GDM1 (cell line): ENCODE measurements around the gene ZNF543.
"Not testable (repeated sequence)": the region's sequence is repeated elsewhere in the genome, so short reads cannot be mapped to it uniquely, and the experiment has no call there.

ENCODE experiments used
- DNase-seq: peaks from one replicate; lab custom pipeline; 2025; lab: John Stamatoyannopoulos, UW

ZNF543 gene

DNA sequence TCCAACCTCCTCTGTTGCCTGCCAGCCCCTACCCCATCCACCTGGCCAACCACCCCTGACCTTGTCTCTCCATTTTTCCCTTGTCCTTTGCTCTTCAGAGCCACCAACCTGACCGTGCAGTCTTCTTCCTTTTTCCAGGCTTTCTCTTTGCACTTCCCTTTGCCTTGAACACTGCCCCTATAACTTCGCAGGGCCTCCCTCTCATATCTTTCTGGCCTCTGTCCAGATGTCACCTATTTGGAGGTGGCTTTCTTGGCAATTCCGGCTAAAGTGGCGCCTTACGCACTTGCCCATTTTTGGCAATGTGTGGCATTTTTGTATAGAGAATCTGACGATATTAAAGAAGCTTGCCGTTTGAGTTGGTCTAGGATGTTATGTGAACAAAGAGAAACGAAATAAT is 844 bp downstream of the ZNF543 start:
- no peak for DNase-seq

DNA sequence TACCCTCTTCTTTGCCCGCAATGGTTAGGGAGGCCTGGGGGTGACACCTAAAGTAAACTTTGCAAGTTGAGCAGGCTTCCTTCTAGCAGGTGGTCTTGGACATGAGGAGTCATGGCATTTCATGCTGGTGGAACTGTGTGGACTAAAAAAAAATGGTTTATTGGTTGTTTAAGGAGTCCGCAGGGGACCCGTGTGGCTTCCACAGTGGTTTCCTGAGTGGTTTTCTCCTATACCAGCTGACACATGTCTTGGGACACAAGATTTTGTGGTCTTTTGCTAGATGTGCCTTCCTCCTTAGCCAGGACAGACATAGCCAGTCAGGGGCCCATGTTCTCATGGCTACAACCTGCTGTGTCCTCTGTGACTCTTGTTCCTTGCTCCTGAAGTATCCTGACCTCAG is 1.5 kb downstream of the ZNF543 start:
- DNase-seq: peak; percentile 7

DNA sequence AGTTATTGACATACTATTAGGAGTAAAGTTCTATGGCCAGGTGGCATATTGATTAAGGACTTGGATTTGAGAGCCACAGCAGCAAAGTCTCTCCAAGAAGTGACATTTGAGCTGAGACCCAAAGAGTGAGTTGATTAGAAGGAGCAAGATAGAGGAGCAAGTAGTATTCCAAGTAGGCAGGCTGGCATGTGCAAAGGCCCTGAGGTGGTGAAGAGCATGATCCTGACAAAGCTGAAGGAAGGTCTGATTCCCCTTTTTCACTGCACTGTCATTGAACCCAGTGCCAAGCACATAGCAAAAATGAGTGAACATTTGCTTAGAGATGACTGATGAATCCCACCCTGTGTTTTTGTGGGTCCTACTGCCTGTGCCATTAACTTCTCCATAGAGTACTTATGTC is 4.7 kb downstream of the ZNF543 start:
- no peak for DNase-seq

DNA sequence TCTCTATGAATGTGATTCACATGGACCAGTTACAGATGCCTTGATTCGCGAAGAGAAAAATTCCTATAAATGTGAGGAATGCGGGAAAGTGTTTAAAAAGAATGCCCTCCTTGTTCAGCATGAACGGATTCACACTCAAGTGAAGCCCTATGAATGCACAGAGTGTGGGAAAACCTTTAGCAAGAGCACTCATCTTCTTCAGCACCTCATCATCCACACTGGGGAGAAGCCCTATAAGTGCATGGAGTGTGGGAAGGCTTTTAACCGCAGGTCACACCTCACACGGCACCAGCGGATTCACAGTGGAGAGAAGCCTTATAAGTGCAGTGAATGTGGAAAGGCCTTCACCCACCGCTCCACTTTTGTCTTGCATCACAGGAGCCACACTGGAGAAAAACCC is 7.7 kb downstream of the ZNF543 start:
- DNase-seq: no peak

DNA sequence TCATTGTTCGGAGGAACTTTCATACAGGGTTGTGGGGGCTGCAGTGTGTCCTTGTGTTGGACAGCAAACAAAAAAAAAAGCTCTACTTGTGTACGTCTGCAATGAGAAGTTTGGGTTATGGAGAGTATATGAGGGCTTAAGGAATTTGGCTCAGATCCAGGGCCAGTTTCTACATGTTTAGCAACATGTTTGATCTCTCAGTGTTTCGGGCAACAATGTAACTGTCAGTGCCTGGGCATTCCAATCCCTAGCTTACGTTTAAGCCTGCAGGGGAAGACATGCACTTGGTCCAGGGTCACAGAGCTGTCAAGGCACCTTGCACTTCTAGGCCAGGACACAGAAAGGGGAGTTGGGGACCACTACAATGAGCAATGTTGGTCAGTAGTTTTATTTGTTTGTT is 13.9 kb downstream of the ZNF543 start:
- DNase-seq: no peak

DNA sequence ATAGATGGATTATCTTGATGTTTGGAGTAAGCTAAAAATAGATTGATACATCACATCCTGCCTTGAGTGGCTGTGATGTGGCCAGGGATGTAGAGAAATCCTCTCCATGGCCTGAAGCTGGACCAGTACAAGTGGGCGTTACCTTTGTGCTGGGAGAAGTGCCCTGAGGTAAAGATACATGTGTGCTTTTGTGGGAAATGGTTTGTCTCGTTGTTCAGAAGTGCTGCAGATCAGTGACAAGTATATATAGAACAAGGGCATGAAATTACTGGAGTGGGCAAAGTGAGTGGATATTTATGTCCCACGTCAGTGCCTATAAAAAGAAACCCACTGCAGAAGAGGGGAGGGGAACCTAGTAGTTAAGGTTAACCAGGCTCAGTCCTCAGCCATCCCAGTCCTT is 18.6 kb downstream of the ZNF543 start:
- no peak for DNase-seq

DNA sequence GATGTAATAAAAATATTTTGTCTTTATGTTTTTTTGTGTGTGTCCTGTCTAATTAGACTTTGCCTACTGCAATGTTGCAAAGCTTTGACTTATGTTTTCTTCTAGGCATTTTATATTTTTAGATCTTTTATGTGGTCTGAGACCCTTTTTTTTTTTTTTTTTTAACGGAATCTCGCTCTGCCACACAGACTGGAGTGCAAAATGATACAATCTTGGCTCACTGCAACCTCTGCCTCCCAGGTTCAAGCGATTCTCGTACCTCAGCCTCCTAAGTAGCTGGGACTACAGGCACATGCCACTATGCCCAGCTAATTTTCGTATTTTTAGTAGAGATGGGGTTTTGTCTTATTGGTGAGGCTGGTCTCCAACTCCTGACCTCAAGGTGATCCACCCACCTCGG is 22.3 kb downstream of the ZNF543 start:
- DNase-seq: no peak

DNA sequence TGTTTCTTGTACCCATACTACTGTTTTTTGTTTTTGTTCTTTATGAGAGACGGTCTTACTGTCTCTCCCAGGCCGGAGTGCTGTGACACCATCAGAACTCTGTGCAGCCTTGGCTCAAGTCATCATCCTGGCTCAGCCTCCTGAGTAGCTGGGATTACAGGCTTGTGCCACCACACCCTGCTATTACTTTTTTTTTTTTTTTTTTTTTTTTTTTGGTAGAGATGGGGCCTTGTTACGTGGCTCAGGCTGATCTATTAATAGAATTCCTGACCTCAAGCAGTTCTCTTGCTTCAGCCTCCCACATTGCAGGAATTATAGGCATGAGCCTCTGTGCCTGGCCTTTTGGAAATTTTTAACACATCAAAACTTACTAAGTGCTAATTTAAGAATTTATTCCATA is 27.9 kb downstream of the ZNF543 start:
- DNase-seq: no peak

DNA sequence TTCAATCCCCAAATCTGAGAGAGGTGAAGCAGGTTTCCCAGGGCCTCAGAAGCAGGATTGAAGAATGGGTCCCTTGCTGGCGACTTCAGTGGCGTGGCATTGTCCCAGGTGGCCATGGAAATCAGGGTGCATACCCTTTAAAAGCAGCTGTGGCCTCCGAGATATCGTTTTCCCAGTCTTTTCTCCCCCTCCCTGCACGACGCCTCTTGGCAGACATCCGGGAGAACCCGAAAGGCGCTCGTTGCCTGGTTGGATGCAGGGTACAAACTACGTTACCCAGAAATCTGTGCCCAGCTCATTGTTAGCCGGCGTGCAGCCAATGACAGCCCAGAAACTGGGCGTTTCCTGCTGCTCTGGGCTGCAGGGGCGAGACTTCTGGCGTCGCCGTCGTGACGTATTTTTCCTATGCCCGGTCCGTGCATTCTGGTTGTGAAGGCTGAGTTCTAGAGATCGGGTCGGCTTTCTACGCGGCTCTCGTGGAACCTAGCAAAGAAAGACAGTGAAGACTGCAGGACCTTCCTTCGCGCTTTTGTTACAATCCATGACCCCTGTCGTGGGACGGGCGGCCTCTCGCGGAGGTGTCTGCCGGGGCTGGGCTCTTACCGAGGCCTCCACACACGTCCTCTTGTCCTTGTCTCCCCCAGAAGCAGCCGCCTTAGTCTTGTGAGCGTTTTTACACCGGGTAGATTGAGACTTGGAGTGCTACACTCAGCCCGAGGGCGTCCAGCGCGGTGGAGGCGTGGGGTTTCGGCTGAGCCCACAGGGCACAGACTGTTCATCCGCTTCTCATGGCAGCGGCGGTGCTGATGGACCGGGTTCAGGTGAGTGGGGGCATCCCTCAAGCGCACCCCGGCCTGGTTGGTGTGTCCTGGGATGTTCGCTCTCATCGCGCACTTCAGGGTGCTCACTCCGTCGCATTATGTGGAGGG is 30.9 kb downstream of the ZNF543 start, which contains the start of gene ZNF304:
Gene ZNF304 (plus strand): TSS at position 395 of the 929 bp plus-strand sequence. CDS start 394 bp downstream, at position 789.
- DNase-seq: peak; percentile 81

DNA sequence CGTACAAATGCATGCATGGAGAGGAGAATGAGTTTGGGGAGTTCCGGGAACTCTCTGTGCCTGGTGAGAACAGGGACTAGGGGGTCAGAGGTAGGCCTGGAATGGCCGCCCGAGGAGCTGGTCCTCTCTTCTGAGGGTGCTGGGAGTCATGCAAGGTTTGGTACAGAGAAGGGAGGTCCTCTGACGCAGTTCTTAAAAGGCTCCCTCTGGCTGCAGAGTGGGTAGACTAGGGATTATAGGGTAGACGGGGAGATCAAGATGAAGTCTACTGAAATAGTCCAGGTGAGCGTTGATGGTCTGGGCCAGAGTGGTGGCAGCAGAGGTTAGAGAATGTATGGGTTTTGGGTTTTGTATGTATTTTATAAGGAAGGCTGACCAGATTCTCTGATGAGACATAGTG is 31.6 kb downstream of the ZNF543 start:
- no peak for DNase-seq

DNA sequence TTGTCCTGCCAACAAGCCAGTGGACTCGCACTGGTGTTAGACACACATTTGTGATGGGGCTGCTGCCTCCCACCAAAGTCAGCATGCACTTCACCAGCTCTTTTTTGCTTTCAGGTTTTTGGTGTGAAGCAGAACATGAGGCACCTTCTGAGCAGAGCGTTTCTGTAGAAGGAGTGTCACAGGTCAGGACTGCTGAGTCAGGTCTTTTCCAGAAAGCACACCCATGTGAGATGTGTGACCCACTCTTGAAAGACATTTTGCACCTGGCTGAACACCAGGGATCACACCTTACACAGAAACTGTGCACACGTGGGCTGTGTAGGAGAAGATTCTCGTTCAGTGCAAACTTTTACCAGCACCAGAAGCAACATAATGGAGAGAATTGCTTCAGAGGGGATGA is 35.6 kb downstream of the ZNF543 start:
- no peak for DNase-seq

DNA sequence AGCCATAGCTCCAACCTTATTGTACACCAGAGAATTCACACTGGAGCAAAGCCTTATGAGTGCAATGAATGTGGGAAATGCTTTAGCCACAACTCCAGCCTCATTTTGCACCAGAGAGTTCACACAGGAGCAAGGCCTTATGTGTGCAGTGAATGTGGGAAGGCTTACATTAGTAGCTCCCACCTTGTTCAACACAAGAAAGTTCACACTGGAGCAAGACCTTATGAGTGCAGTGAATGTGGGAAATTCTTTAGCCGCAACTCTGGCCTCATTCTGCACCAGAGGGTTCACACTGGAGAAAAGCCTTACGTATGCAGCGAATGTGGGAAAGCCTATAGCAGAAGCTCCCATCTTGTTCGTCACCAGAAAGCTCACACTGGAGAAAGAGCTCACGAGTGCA is 37.1 kb downstream of the ZNF543 start:
- no peak for DNase-seq

DNA sequence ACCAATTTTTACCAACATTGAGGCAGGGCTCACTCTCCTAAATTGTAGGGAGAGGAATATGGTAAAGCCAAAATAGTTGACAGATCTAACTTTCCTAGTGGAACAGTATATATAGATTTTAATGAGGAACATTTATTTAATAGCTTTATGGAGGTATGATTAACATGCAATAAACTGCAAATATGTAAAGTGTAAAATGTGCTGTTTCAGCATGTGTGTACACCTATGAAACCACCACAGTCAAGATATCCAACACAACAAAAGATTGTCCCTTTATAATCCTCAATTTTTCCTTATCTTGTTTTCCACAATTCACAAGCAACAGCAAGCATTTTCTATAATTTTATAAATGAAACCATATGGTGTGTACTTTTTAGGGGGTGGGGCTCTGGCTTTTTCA is 39.0 kb downstream of the ZNF543 start:
- DNase-seq: no peak

DNA sequence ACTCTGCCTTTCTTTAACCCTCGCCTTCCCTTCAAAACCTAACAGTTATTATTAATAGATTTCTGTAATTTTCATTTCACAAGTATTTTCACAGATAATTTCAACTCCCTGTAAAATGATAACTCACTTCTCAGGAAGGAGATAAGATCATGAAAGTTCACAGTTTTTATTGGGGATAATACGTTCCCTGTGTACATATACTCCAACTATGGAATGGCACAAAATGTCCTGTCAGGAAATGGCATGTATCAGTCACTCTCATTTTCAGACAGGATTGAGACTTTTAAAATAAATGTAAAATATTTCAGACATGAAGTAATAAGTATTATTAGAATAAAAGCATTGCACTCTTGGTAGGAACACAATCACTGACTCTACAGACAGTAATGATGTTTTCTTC is 42.1 kb downstream of the ZNF543 start:
- no peak for DNase-seq

DNA sequence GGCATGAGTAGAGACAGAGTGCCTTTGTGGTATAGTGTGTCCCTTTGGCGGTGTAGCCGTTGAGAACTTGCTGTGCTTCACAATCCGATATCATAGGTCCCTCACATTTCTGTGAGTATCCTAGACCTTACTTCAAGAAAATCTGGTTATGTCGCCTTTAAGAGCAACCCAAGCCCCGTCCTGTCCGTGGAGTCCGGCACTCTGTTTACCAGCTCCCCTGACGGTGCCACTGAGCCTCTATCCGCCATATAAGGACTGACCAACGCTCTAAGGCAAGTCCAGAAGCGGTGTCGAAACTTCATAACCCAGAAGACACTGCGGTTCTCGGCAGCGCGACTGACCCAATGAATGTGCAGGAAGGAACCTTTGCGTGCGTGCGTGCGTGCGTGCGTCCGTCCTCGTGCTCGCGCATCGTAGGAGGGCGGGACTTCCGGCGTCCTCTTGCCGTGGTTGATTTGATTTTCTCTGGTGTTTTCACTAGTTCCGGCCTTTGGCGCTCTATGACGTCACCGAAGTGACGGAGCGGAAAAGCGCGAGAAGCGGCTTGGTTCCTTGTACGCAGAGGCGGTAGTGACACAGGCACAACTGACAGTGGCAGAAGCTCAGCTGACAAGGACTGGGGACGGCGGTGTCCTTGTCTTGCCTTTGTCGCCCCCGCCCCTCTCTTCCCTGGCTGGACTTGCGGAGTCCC is 42.9 kb downstream of the ZNF543 start, which contains the start of the genes TRAPPC2B and ZNF547:
Gene TRAPPC2B (plus strand): TSS at position 555 of the 691 bp plus-strand sequence. CDS start 1,283 bp downstream, outside the sequence.
Gene ZNF547 (plus strand): TSS at position 555 of the 691 bp plus-strand sequence. CDS start 5,005 bp downstream, outside the sequence.
- peak; percentile 99 for DNase-seq

DNA sequence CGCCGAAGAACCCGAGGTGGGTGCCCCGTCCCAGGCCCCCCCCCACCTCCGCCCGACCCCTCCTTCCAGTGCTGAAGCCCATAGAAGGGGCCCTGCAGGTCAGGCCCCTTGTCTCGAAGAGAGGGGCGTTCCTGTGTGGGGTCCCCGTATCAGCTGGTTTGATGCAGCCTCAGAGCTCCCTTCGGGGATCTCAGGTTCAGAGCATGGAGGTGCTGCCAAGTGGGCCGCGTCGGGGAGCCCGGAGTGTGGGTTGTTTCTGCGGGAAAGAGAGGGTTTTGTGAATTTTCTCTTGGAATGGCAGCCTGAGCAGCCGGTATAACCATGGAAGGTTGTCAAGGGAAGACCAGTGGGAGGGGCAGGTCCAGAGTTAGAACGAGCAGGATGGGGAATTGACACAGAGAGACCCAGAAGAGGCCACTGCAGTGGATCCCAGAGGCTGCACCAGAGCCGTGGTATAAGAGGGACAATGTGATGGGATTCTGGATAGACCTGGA is 43.5 kb downstream of the ZNF543 start:
- no peak for DNase-seq

DNA sequence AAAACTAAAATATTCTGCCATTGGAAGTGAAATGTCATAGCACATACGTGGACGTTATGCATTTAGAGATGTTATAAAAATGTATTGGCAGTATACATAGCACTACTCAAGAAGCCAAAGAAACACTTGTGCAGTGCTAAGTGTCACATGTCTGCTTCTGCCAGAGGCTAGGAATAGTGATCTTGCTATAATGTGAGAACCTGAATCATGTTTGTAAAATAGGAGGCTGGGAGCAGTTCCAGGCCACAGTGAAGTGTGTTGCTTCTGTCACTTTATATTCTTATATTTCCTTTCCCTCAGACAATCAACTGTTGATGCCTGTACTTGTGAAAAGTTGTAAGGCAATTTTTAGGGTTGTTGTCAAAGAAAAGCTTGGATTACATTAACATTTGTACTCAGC is 46.5 kb downstream of the ZNF543 start:
- DNase-seq: no peak

DNA sequence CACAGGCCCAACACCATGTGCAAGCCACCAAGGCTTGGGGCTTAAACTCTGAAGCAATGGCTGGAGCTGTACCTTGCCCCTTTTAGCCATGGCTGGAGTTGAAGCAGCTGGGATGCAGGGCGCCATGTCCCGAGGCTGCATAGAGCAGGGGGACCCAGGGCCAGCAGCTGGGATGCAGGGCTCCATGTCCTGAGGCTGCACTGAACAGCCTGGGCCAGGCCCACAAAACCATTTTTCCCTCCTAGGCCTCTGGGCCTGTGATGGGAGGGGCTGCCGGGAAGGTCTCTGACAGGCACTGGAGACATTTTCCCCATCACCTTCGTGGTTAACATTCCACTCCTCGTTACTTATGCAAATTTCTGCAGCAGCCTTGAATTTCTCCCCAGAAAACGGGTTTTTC is 53.9 kb downstream of the ZNF543 start:
- DNase-seq: no peak

DNA sequence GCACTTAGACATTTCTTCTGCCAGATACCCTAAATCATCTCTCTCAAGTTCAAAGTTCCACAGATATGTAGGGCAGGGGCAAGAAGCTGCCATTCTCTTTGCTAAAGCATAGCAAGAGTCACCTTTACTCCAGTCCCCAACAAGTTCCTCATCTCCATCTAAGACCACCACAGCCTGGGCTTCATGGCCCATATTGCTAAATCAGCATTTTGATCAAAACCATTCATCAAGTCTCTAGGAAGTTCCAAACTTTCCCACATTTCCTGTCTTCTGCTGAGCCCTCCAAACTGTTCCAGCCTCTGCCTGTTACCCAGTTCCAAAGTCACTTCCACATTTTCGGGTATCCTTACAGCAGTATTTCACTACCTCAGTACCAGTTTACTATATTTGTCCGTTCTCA is 54.4 kb downstream of the ZNF543 start:
- not testable (repeated sequence) for DNase-seq

DNA sequence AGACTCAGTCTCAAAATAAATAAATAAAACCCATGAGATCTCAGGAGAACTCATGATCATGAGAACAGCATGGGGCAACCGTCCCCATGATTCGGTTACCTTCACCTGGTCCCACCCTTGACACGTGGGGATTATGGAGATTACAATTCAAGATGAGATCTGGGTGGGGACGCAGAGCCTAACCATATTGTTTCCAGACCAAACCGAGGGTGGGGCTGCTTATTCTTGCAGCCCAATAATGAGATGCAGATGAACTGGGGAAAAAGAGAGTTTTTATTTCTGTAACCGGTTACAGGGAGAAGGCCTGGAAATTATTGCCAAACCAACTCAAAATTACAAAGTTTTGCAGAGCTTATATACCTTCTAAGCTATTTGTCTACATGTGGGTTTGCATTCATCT is 55.9 kb downstream of the ZNF543 start:
- DNase-seq: no peak

DNA sequence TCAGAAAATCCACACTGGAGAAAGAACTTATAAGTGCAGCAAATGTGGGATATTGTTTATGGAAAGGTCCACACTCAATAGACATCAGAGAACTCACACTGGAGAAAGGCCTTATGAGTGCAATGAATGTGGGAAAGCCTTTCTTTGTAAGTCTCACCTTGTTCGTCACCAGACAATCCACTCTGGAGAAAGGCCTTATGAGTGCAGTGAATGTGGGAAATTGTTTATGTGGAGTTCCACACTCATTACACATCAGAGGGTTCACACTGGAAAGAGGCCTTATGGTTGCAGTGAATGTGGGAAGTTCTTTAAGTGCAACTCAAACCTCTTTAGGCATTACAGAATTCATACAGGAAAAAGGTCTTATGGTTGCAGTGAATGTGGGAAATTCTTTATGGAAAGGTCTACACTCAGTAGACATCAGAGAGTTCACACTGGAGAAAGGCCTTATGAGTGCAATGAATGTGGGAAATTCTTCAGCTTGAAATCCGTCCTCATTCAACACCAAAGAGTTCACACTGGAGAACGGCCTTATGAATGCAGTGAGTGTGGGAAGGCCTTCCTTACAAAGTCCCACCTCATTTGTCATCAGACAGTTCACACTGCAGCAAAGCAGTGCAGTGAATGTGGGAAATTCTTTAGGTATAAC is 57.4 kb downstream of the ZNF543 start:
- no peak for DNase-seq
